ENCODE measurements around the gene ADGRG1.

DNA sequence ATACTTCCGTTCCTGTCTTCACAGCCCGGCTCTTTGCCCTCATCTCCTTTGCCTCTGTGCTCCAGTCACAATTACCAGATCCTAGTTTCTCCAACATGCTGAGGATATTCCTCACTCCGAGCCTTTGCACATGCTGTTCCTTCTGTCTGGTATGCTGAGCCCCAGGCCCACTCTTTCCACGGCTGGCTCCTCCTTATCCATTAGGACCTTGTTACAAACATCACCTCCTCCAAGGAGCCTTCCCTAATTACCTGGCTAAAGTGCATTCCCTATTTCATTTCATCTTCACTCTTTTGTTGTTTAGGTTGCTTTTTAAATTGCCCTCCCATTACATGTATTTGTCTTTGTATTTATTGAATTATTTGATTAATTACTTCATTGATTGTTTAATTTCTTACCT, 14.9 kb upstream of the ADGRG1 start:
- TF ChIP-seq, protein P1, sequence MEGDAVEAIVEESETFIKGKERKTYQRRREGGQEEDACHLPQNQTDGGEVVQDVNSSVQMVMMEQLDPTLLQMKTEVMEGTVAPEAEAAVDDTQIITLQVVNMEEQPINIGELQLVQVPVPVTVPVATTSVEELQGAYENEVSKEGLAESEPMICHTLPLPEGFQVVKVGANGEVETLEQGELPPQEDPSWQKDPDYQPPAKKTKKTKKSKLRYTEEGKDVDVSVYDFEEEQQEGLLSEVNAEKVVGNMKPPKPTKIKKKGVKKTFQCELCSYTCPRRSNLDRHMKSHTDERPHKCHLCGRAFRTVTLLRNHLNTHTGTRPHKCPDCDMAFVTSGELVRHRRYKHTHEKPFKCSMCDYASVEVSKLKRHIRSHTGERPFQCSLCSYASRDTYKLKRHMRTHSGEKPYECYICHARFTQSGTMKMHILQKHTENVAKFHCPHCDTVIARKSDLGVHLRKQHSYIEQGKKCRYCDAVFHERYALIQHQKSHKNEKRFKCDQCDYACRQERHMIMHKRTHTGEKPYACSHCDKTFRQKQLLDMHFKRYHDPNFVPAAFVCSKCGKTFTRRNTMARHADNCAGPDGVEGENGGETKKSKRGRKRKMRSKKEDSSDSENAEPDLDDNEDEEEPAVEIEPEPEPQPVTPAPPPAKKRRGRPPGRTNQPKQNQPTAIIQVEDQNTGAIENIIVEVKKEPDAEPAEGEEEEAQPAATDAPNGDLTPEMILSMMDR (IDR thresholded peaks at IDR 0.05): no peak
- TF ChIP-seq POLR2A (IDR thresholded peaks at IDR 0.05): no peak

All from uterus (tissue), 2 donors.